Neural cell (in vitro differentiated cells): ENCODE data around the gene KIF20A. TPM values are rescaled to one million over a fixed set of nuclear protein-coding genes. Genes with fewer than 3 reads are reported as not detected.
"Not testable (repeated sequence)": the region's sequence is repeated elsewhere in the genome, so short reads cannot be mapped to it uniquely, and the experiment has no call there.

Experiments used
- H2AFZ ChIP-seq: fragments of 200-600, 300-800 bp; sonication (generic), shearing (Covaris generic); 2 replicates; pipeline ENCODE4 v1.6.0; 2014; ENCODE audit warnings: low read depth, mild to moderate bottlenecking, antibody characterized with exemption, low read length, moderate library complexity
- H3F3A ChIP-seq: fragments of 200-600 bp; shearing (Covaris generic); 2 replicates; pipeline ENCODE4 v1.6.1; 2016; ENCODE audit warnings: mild to moderate bottlenecking, moderate library complexity, mixed read lengths, antibody characterized with exemption, low read length; ENCODE audit not compliant: insufficient read depth, poor library complexity, severe bottlenecking
- H3K27ac ChIP-seq: fragments of 200-600, 300-800 bp; sonication (generic), shearing (Covaris generic); 2 replicates; pipeline ENCODE4 v1.5.1; 2014; ENCODE audit warnings: mild to moderate bottlenecking, low read length, moderate library complexity
- H3K27me3 ChIP-seq: fragments of 300-800, 200-600 bp; sonication (generic), shearing (Covaris generic); 2 replicates; pipeline ENCODE4 v1.6.0; 2014; ENCODE audit warnings: mild to moderate bottlenecking, low read depth, low read length, moderate library complexity; ENCODE audit not compliant: insufficient read depth
- H3K36me3 ChIP-seq: fragments of 300-800, 200-600 bp; sonication (generic), shearing (Covaris generic); 2 replicates; pipeline ENCODE4 v1.5.1; 2014; ENCODE audit warnings: mild to moderate bottlenecking, antibody characterized with exemption, low read length, moderate library complexity; ENCODE audit not compliant: insufficient read depth
- H3K4me2 ChIP-seq: fragments of 300-800, 200-600 bp; sonication (generic), shearing (Covaris generic); 2 replicates; pipeline ENCODE4 v1.6.0; 2014; ENCODE audit warnings: mild to moderate bottlenecking, low read length
- H3K4me3 ChIP-seq: fragments of 300-800, 200-600 bp; sonication (generic), shearing (Covaris generic); 2 replicates; pipeline ENCODE4 v1.5.1; 2014; ENCODE audit warnings: mild to moderate bottlenecking, low read length, moderate library complexity
- H3K79me2 ChIP-seq: fragments of 200-600 bp; shearing (Covaris generic); replicated peaks from 2 replicates; pipeline ENCODE4 v1.6.0; 2014; ENCODE audit warnings: mild to moderate bottlenecking, low read length, moderate library complexity; ENCODE audit not compliant: insufficient read depth
- H3K9ac ChIP-seq: fragments of 300-800, 200-600 bp; sonication (generic), shearing (Covaris generic); 2 replicates; pipeline ENCODE4 v1.6.1; 2016; ENCODE audit warnings: mild to moderate bottlenecking, low read length, mixed read lengths
- H3K9me2 ChIP-seq: fragments of 200-600 bp; shearing (Covaris generic); 2 replicates; pipeline ENCODE4 v1.6.1; 2016; ENCODE audit warnings: mild to moderate bottlenecking, low read length, mixed read lengths; ENCODE audit not compliant: insufficient read depth
- H3K9me3 ChIP-seq: fragments of 200-600, 300-800 bp; sonication (generic), shearing (Covaris generic); 2 replicates; pipeline ENCODE4 v1.6.1; 2016; ENCODE audit warnings: mild to moderate bottlenecking, mixed run types, low read length, moderate library complexity, mixed read lengths
- H4K20me1 ChIP-seq: fragments of 200-600 bp; shearing (Covaris generic); 2 replicates; pipeline ENCODE4 v1.6.1; 2016; ENCODE audit warnings: mild to moderate bottlenecking, mixed run types; ENCODE audit not compliant: insufficient read depth
- EP300 ChIP-seq: fragments of 450-650 bp; conservative IDR thresholded peaks from 2 replicates; pipeline ENCODE4 v1.6.1; 2014; ENCODE audit warnings: antibody characterized with exemption, mild to moderate bottlenecking, moderate library complexity; ENCODE audit not compliant: poor library complexity, severe bottlenecking
- EZH2 ChIP-seq: fragments of 200-600, 300-800 bp; shearing (Covaris generic), sonication (generic); IDR thresholded peaks from 2 replicates; pipeline ENCODE4 v1.6.1; 2014; ENCODE audit warnings: antibody characterized with exemption, low read length, borderline replicate concordance, mild to moderate bottlenecking; ENCODE audit not compliant: insufficient read depth, poor library complexity, severe bottlenecking
- MXI1 ChIP-seq: fragments of 450-650 bp; conservative IDR thresholded peaks from 2 replicates; pipeline ENCODE4 v1.6.1; 2014; ENCODE audit warnings: antibody characterized with exemption, mild to moderate bottlenecking; ENCODE audit not compliant: poor library complexity, severe bottlenecking
- POLR2AphosphoS5 ChIP-seq: IDR thresholded peaks from 2 replicates; pipeline ENCODE4 v1.6.1; 2012
- RAD21 ChIP-seq: fragments of 450-650 bp; conservative IDR thresholded peaks from 2 replicates; pipeline ENCODE4 v1.6.1; 2014; ENCODE audit warnings: antibody characterized with exemption, mild to moderate bottlenecking, moderate library complexity
- SMC3 ChIP-seq: fragments of 450-650 bp; conservative IDR thresholded peaks from 2 replicates; pipeline ENCODE4 v1.6.1; 2014; ENCODE audit warnings: antibody characterized with exemption, mild to moderate bottlenecking, moderate library complexity; ENCODE audit not compliant: poor library complexity
- TAF1 ChIP-seq: IDR thresholded peaks from 2 replicates; pipeline ENCODE4 v1.6.1; 2012; ENCODE audit warnings: low read depth
- polyA plus RNA-seq: library from polyadenylated mRNA; depleted of rRNA; stranded (reverse); fragments of >200 nt; gene quantifications from 2 replicates; pipeline ENCODE4 v1.2.3, GENCODE V29; 2014
- TF ChIP-seq, protein P1 (sequence below): IDR thresholded peaks from 2 replicates; pipeline ENCODE4 v1.6.1; 2012; ENCODE audit warnings: borderline replicate concordance
- TF ChIP-seq, protein P2 (sequence below): fragments of 450-650 bp; IDR thresholded peaks from 2 replicates; pipeline ENCODE4 v1.5.1; 2014; ENCODE audit warnings: antibody characterized with exemption, mild to moderate bottlenecking, moderate library complexity; ENCODE audit not compliant: poor library complexity, severe bottlenecking

KIF20A gene
- polyA plus RNA-seq, 1 donor from 2014 or later, result 2.1 TPM

DNA sequence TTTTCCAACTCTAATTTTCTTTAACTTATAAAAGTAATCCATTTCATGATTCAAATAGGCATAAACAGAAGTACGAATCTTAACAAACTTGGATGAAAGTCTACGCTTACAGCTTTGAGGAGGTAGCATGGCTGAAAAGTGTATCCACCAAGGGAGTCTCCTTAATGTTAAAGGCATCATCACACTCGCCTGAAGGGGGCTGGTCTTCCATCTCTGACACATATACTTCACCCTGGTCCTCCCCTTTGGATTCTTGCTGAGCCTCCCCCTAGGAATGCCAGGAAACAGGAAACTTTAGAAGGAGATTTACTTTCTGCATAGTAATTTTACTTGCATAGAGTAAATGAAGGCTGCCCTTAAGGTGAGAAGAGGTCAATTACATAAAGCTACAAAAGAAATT is 29.4 kb upstream of the KIF20A start:
- no peak for TF ChIP-seq MXI1
- TF ChIP-seq SMC3, result no peak
- no peak for TF ChIP-seq TAF1
- no peak for TF ChIP-seq EP300
- TF ChIP-seq, protein P1, sequence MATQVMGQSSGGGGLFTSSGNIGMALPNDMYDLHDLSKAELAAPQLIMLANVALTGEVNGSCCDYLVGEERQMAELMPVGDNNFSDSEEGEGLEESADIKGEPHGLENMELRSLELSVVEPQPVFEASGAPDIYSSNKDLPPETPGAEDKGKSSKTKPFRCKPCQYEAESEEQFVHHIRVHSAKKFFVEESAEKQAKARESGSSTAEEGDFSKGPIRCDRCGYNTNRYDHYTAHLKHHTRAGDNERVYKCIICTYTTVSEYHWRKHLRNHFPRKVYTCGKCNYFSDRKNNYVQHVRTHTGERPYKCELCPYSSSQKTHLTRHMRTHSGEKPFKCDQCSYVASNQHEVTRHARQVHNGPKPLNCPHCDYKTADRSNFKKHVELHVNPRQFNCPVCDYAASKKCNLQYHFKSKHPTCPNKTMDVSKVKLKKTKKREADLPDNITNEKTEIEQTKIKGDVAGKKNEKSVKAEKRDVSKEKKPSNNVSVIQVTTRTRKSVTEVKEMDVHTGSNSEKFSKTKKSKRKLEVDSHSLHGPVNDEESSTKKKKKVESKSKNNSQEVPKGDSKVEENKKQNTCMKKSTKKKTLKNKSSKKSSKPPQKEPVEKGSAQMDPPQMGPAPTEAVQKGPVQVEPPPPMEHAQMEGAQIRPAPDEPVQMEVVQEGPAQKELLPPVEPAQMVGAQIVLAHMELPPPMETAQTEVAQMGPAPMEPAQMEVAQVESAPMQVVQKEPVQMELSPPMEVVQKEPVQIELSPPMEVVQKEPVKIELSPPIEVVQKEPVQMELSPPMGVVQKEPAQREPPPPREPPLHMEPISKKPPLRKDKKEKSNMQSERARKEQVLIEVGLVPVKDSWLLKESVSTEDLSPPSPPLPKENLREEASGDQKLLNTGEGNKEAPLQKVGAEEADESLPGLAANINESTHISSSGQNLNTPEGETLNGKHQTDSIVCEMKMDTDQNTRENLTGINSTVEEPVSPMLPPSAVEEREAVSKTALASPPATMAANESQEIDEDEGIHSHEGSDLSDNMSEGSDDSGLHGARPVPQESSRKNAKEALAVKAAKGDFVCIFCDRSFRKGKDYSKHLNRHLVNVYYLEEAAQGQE, result no peak
- no peak for TF ChIP-seq RAD21
- TF ChIP-seq, protein P2, sequence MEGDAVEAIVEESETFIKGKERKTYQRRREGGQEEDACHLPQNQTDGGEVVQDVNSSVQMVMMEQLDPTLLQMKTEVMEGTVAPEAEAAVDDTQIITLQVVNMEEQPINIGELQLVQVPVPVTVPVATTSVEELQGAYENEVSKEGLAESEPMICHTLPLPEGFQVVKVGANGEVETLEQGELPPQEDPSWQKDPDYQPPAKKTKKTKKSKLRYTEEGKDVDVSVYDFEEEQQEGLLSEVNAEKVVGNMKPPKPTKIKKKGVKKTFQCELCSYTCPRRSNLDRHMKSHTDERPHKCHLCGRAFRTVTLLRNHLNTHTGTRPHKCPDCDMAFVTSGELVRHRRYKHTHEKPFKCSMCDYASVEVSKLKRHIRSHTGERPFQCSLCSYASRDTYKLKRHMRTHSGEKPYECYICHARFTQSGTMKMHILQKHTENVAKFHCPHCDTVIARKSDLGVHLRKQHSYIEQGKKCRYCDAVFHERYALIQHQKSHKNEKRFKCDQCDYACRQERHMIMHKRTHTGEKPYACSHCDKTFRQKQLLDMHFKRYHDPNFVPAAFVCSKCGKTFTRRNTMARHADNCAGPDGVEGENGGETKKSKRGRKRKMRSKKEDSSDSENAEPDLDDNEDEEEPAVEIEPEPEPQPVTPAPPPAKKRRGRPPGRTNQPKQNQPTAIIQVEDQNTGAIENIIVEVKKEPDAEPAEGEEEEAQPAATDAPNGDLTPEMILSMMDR, result no peak
- TF ChIP-seq POLR2AphosphoS5, result no peak
- TF ChIP-seq EZH2, result no peak
- Histone ChIP-seq H3K9me2 (no peaks in the 10 kb centered on the region), H4K20me1 (no peaks in the 10 kb centered on the region), H3F3A (no peaks in the 10 kb centered on the region), H3K4me3 (no peak overlapping the region), H2AFZ (no peak overlapping the region), H3K36me3 (no peaks in the 10 kb centered on the region), H3K79me2 (no peaks in the 10 kb centered on the region), H3K9ac (no peak overlapping the region), H3K27ac (no peak overlapping the region), H3K4me2 (no peak overlapping the region), H3K27me3 (no peaks in the 10 kb centered on the region), H3K9me3 (no peaks in the 10 kb centered on the region)

DNA sequence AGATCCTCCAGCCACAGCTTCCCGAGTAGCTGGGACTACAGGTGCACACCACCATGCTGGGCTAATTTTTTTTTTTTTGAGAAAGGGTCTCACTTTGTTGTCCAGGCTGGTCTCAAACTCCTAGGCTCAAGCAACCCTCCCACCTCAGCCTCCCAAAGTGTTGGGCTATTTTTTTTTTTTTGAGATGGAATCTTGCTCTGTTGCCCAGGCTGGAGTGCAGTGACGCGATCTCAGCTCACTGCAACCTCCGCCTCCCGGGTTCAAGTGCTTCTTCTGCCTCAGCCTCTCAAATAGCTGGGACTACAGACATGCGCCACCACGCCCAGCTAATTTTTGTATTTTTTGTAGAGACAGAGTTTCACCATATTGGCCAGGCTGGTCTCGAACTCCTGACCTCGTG is 22.9 kb upstream of the KIF20A start:
- not testable (repeated sequence) for H3K4me2 ChIP-seq, H3K27me3 ChIP-seq, H3K9ac ChIP-seq, H3K4me3 ChIP-seq, H2AFZ ChIP-seq, H3K9me3 ChIP-seq, H3K36me3 ChIP-seq, H3F3A ChIP-seq, H4K20me1 ChIP-seq, H3K27ac ChIP-seq, H3K79me2 ChIP-seq, H3K9me2 ChIP-seq

DNA sequence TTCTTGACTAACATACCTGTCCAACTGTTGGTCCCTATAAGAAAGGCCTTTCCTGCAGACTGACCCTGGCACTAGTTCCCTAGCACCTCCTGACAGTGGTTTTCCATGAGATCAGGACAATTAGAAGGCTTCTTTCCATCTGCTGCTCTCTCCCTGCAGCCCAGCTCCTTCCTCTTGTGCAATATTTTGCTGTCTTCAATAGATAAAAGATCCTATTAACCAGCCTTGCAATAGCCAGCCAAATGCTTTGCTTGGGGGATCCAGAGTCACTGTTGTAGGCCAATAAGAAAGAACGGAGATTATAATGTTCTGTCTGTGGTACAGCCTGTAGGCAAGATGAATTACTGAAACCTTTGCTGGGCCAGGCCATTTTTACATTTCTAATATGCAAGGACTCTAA is 21.3 kb upstream of the KIF20A start:
- no peaks in the 10 kb centered on the region for H3K27me3 ChIP-seq
- no peak overlapping the region for H3K4me2 ChIP-seq
- H3K79me2 ChIP-seq, result no peaks in the 10 kb centered on the region
- no peak overlapping the region for H3K9ac ChIP-seq
- H3K36me3 ChIP-seq, result peaks cover 3% of the 10 kb centered on the region
- H4K20me1 ChIP-seq, result no peaks in the 10 kb centered on the region
- TF ChIP-seq POLR2AphosphoS5, result no peak
- no peaks in the 10 kb centered on the region for H3F3A ChIP-seq
- no peaks in the 10 kb centered on the region for H3K9me3 ChIP-seq
- H3K4me3 ChIP-seq, result no peak overlapping the region
- H2AFZ ChIP-seq, result no peak overlapping the region
- no peak overlapping the region for H3K27ac ChIP-seq
- no peaks in the 10 kb centered on the region for H3K9me2 ChIP-seq
